Tibial artery (tissue), 4 donors: Measurements from ENCODE around the gene KIDINS220.

Experiments used
- DNase-seq, 2 donors: peaks; one replicate each; pipeline ENCODE4 v3.0.0-alpha.2; 2019
- H3K27ac ChIP-seq, 2 donors: fragments of 200-600 bp; sonication (generic) in 1 of 2; 1 replicate in 1 of 2; 2 replicates in 1 of 2; pipeline ENCODE4 v1.5.1; 2018 to 2019; ENCODE audit warnings: mild to moderate bottlenecking in 1 of 2
- H3K27me3 ChIP-seq, 2 donors: fragments of 200-600 bp; sonication (generic) in 1 of 2; one replicate each; pipeline versions ENCODE4 v1.5.1 to v1.6.0; 2016 to 2019
- H3K36me3 ChIP-seq, 3 donors: fragments of 200-600 bp; sonication (generic) in 2 of 3; one replicate each; pipeline ENCODE4 v1.5.1; 2016 to 2019; ENCODE audit warnings: mild to moderate bottlenecking in 2 of 3
- H3K4me1 ChIP-seq, 4 donors: fragments of 200-600 bp; sonication (generic) in 2 of 4; 1 replicate in 3 of 4; 2 replicates in 1 of 4; pipeline ENCODE4 v1.5.1; 2016 to 2019
- H3K4me3 ChIP-seq, 2 donors: fragments of 200-600 bp; sonication (generic) in 1 of 2; 1 replicate in 1 of 2; 2 replicates in 1 of 2; pipeline ENCODE4 v1.5.1; 2018 to 2019; ENCODE audit warnings: mild to moderate bottlenecking in 2 of 2
- H3K9me3 ChIP-seq, 3 donors: fragments of 200-600 bp; sonication (generic) in 1 of 3; one replicate each; pipeline ENCODE4 v1.5.1; 2016 to 2019
- CTCF ChIP-seq, 2 experiments: fragments of 200-600 bp in 1 of 2; fragments of 450-650 bp in 1 of 2; IDR thresholded peaks; one replicate each; pipeline ENCODE4 v1.5.1; 2017 to 2019; ENCODE audit warnings: antibody characterized with exemption in 2 of 2, mild to moderate bottlenecking in 1 of 2, moderate library complexity in 1 of 2
- intact Hi-C: fragments of 100-400 bp; cut with DNase I; formaldehyde crosslinking; loops from one replicate; pipeline ENCODE4 v1.15.0; 2023; ENCODE audit warnings: low total_unique reads

The KIDINS220 gene

GRCh38 chr2:8882094-8882493 is 44.7 kb upstream of the KIDINS220 start:
- no peak for DNase-seq

GRCh38 chr2:8877894-8878293 is 40.5 kb upstream of the KIDINS220 start:
- intact Hi-C loops = loop anchor here (5.0 kb wide), 1 partner anchor 259 kb away; no protein-coding TSS in a partner anchor
- DNase-seq = no peak
- no peaks in the 10 kb centered on the region for H3K9me3 ChIP-seq
- peaks cover 7 to 45% (median 8%) of the 10 kb centered on the region in 3 donors for H3K36me3 ChIP-seq
- H3K27me3 ChIP-seq = no peaks in the 10 kb centered on the region
- H3K4me3 ChIP-seq = no peak overlapping the region
- no peak for TF ChIP-seq CTCF (IDR thresholded peaks at IDR 0.05)
- H3K4me1 ChIP-seq = no peaks in the 10 kb centered on the region
- H3K27ac ChIP-seq = no peak overlapping the region

More at GRCh38 chr2:8882094-8882493, 44.7 kb upstream of the KIDINS220 start:
- intact Hi-C loops = no loop called here
- H3K36me3 ChIP-seq = peaks cover 0 to 26% (median 7%) of the 10 kb centered on the region in 3 donors
- no peak overlapping the region for H3K27ac ChIP-seq
- no peak overlapping the region for H3K4me3 ChIP-seq
- no peaks in the 10 kb centered on the region for H3K27me3 ChIP-seq
- TF ChIP-seq CTCF (IDR thresholded peaks at IDR 0.05) = no peak
- no peaks in the 10 kb centered on the region for H3K9me3 ChIP-seq
- no peaks in the 10 kb centered on the region for H3K4me1 ChIP-seq

GRCh38 chr2:8877332-8877731 is 39.9 kb upstream of the KIDINS220 start:
- H3K36me3 ChIP-seq = peaks cover 7 to 45% (median 8%) of the 10 kb centered on the region in 3 donors
- H3K27ac ChIP-seq = no peak overlapping the region
- no peak for TF ChIP-seq CTCF (IDR thresholded peaks at IDR 0.05)
- H3K4me3 ChIP-seq = no peak overlapping the region
- intact Hi-C loops = loop anchor here (5.0 kb wide), 1 partner anchor 260 kb away; no protein-coding TSS in a partner anchor
- DNase-seq = no peak
- H3K9me3 ChIP-seq = no peaks in the 10 kb centered on the region
- H3K4me1 ChIP-seq = no peaks in the 10 kb centered on the region
- no peaks in the 10 kb centered on the region for H3K27me3 ChIP-seq

- Histone ChIP-seq H3K27ac (no peak overlapping the region), H3K36me3 (peaks cover 7 to 45% (median 8%) of the 10 kb centered on the region in 3 donors), H3K4me1 (no peaks in the 10 kb centered on the region), H3K27me3 (no peaks in the 10 kb centered on the region), H3K4me3 (no peak overlapping the region), H3K9me3 (no peaks in the 10 kb centered on the region)
- no peak for DNase-seq
- intact Hi-C loops = loop anchor here (5.0 kb wide), 1 partner anchor 261 kb away; no protein-coding TSS in a partner anchor
- TF ChIP-seq CTCF (IDR thresholded peaks at IDR 0.05) = no peak
These were observed 39.2 kb upstream of the KIDINS220 start for GRCh38 chr2:8876628-8877027.

GRCh38 chr2:8872821-8873432 is 35.5 kb upstream of the KIDINS220 start:
- TF ChIP-seq CTCF (IDR thresholded peaks at IDR 0.05) = peak; percentile 40 to 43
- peaks cover 7 to 26% (median 8%) of the 10 kb centered on the region in 3 donors for H3K36me3 ChIP-seq
- no peak overlapping the region for H3K27ac ChIP-seq
- no peak for DNase-seq
- intact Hi-C loops = no loop called here
- no peaks in the 10 kb centered on the region for H3K4me1 ChIP-seq
- no peak overlapping the region for H3K4me3 ChIP-seq
- no peaks in the 10 kb centered on the region for H3K27me3 ChIP-seq
- H3K9me3 ChIP-seq = no peaks in the 10 kb centered on the region
